CD8-positive, alpha-beta memory T cell (primary cell): Measurements from ENCODE around the gene PLD6. TPM values are rescaled to one million over a fixed set of nuclear protein-coding genes. Genes with fewer than 3 reads are reported as not detected.

Source experiments
- CTCF ChIA-PET: fragments of 350-600 bp; sonication (Branson Sonifier 250); formaldehyde crosslinking; loops from one replicate; lab custom pipeline; 2021; ENCODE audit warnings: antibody characterized with exemption; lab: Charles Lee
- POLR2A ChIA-PET: fragments of 350-600 bp; sonication (Branson Sonifier 250); formaldehyde crosslinking; loops from one replicate; lab custom pipeline; 2021; ENCODE audit warnings: antibody characterized with exemption; lab: Charles Lee
- DNase-seq, 5 donors: peaks; one replicate each; pipeline versions ENCODE4 v3.0.0 to v3.0.0-alpha.2; 2020 to 2022; ENCODE audit warnings: mixed read lengths in 1 of 5
- H3K27ac ChIP-seq: one replicate; pipeline ENCODE4 v1.7.0; 2013; ENCODE audit warnings: low read depth, mild to moderate bottlenecking, low read length, moderate library complexity
- H3K27me3 ChIP-seq: 2 replicates; pipeline ENCODE4 v1.7.0; 2013; ENCODE audit warnings: low read length, mild to moderate bottlenecking; ENCODE audit not compliant: insufficient read depth, poor library complexity, severe bottlenecking
- H3K36me3 ChIP-seq: 2 replicates; pipeline ENCODE4 v1.7.0; 2013; ENCODE audit warnings: mild to moderate bottlenecking, low read length, moderate library complexity; ENCODE audit not compliant: insufficient read depth
- H3K4me1 ChIP-seq: 2 replicates; pipeline ENCODE4 v1.7.0; 2013; ENCODE audit warnings: mild to moderate bottlenecking, low read length, moderate library complexity; ENCODE audit not compliant: insufficient read depth
- H3K4me3 ChIP-seq: 2 replicates; pipeline ENCODE4 v1.7.0; 2013; ENCODE audit warnings: mild to moderate bottlenecking, low read length
- H3K9me3 ChIP-seq: 2 replicates; pipeline ENCODE4 v1.7.0; 2013; ENCODE audit warnings: mild to moderate bottlenecking, low read length
- H3K27ac Mint-ChIP-seq, 8 donors: one replicate each; pipeline ENCODE4 v1.8.0; 2020 to 2021; ENCODE audit warnings: mixed read lengths in 8 of 8, mild to moderate bottlenecking in 6 of 8, inconsistent platforms in 3 of 8, moderate library complexity in 3 of 8
- H3K27me3 Mint-ChIP-seq, 2 donors: one replicate each; pipeline ENCODE4 v1.8.0; 2020 to 2021; ENCODE audit warnings: mixed read lengths in 2 of 2, mild to moderate bottlenecking in 1 of 2, moderate library complexity in 1 of 2
- H3K36me3 Mint-ChIP-seq, 3 donors: one replicate each; pipeline ENCODE4 v1.8.0; 2020 to 2021; ENCODE audit warnings: mixed read lengths in 3 of 3, inconsistent platforms in 1 of 3, mild to moderate bottlenecking in 1 of 3
- H3K4me1 Mint-ChIP-seq, 3 donors: one replicate each; pipeline ENCODE4 v1.8.0; 2020 to 2021; ENCODE audit warnings: mixed read lengths in 3 of 3, inconsistent platforms in 1 of 3, mild to moderate bottlenecking in 1 of 3
- H3K4me3 Mint-ChIP-seq, 7 donors: one replicate each; pipeline ENCODE4 v1.8.0; 2020 to 2021; ENCODE audit warnings: mixed read lengths in 7 of 7, mild to moderate bottlenecking in 6 of 7, moderate library complexity in 4 of 7, inconsistent platforms in 2 of 7
- H3K9me3 Mint-ChIP-seq, 5 donors: one replicate each; pipeline ENCODE4 v1.8.0; 2020 to 2022; ENCODE audit warnings: mixed read lengths in 5 of 5, mild to moderate bottlenecking in 3 of 5, moderate library complexity in 2 of 5, inconsistent platforms in 1 of 5
- polyA plus RNA-seq: library from polyadenylated mRNA; unstranded; fragments of 300-500 nt; fragmentation: Illumina TruSeq; gene quantifications from one replicate; pipeline ENCODE4 v1.2.3, GENCODE V29; 2021
- total RNA-seq, 2 experiments: library from RNA; stranded (reverse); gene quantifications; one replicate each; pipeline ENCODE4 v1.2.3, GENCODE V29; 2021

PLD6 gene
- total and polyA plus RNA-seq, 3 experiments from 2014 or later, result 6.9 to 28.4 (median 26.5) TPM

GRCh38 chr17:17157041-17157440, 49.1 kb downstream of the PLD6 start:
- H3K36me3 Mint-ChIP-seq, result peaks cover 0 to 98% (median 26%) of the 10 kb centered on the region in 3 donors
- H3K27ac Mint-ChIP-seq, result peak overlapping the region in 4 of 8 donors; percentile 17 to 82 (median 59)
- H3K4me3 Mint-ChIP-seq, result no peak overlapping the region
- Histone ChIP-seq H3K4me3 (no peak overlapping the region), H3K36me3 (peaks cover 29% of the 10 kb centered on the region), H3K27me3 (no peaks in the 10 kb centered on the region), H3K9me3 (no peaks in the 10 kb centered on the region), H3K27ac (no peak overlapping the region), H3K4me1 (peaks cover 26% of the 10 kb centered on the region)
- POLR2A ChIA-PET, result no interaction called here
- H3K9me3 Mint-ChIP-seq, result no peaks in the 10 kb centered on the region
- CTCF ChIA-PET, result interaction anchor here (1.7 kb wide), 1 partner anchor 156 kb away, joined by 4 read pairs; no protein-coding TSS in a partner anchor
- H3K27me3 Mint-ChIP-seq, result no peaks in the 10 kb centered on the region
- DNase-seq, result no peak
- peaks cover 21 to 36% (median 27%) of the 10 kb centered on the region in 3 donors for H3K4me1 Mint-ChIP-seq

GRCh38 chr17:17156511-17156910, 49.6 kb downstream of the PLD6 start:
- peak overlapping the region in 4 of 8 donors; percentile 17 to 71 (median 56) for H3K27ac Mint-ChIP-seq

GRCh38 chr17:17156107-17156506, 50.0 kb downstream of the PLD6 start:
- no peaks in the 10 kb centered on the region for H3K27me3 Mint-ChIP-seq
- POLR2A ChIA-PET, result no interaction called here
- DNase-seq, result no peak
- H3K27ac ChIP-seq, result no peak overlapping the region
- CTCF ChIA-PET, result interaction anchor here (0.7 to 1.7 kb wide), 2 partner anchors 11 to 155 kb away, joined by 4 read pairs; no protein-coding TSS in a partner anchor
- H3K4me3 Mint-ChIP-seq, result no peak overlapping the region
- no peaks in the 10 kb centered on the region for H3K27me3 ChIP-seq
- H3K9me3 ChIP-seq, result no peaks in the 10 kb centered on the region
- no peak overlapping the region for H3K4me3 ChIP-seq
- peaks cover 26% of the 10 kb centered on the region for H3K4me1 ChIP-seq
- H3K36me3 ChIP-seq, result peaks cover 32% of the 10 kb centered on the region
- no peaks in the 10 kb centered on the region for H3K9me3 Mint-ChIP-seq
- H3K27ac Mint-ChIP-seq, result peak overlapping the region in 1 of 8 donors; percentile 36
- peaks cover 0 to 97% (median 21%) of the 10 kb centered on the region in 3 donors for H3K36me3 Mint-ChIP-seq
- peaks cover 24 to 36% (median 32%) of the 10 kb centered on the region in 3 donors for H3K4me1 Mint-ChIP-seq

More at GRCh38 chr17:17156511-17156910, 49.6 kb downstream of the PLD6 start:
- Histone ChIP-seq H3K36me3 (peaks cover 30% of the 10 kb centered on the region), H3K9me3 (no peaks in the 10 kb centered on the region), H3K27ac (no peak overlapping the region), H3K4me3 (no peak overlapping the region), H3K4me1 (peaks cover 26% of the 10 kb centered on the region), H3K27me3 (no peaks in the 10 kb centered on the region)
- Mint-ChIP-seq H3K36me3 (peaks cover 0 to 97% (median 22%) of the 10 kb centered on the region in 3 donors), H3K4me3 (no peak overlapping the region), H3K4me1 (peaks cover 23 to 36% (median 30%) of the 10 kb centered on the region in 3 donors), H3K27me3 (no peaks in the 10 kb centered on the region), H3K9me3 (no peaks in the 10 kb centered on the region)
- DNase-seq, result no peak
- CTCF ChIA-PET, result interaction anchor here (1.7 kb wide), 1 partner anchor 156 kb away, joined by 4 read pairs; no protein-coding TSS in a partner anchor
- POLR2A ChIA-PET, result no interaction called here

- Mint-ChIP-seq H3K27ac (peak overlapping the region in 6 of 8 donors; percentile 36 to 91 (median 68)), H3K4me3 (peak overlapping the region in 2 of 7 donors; percentile 31 to 62), H3K27me3 (no peaks in the 10 kb centered on the region), H3K36me3 (peaks cover 0 to 95% (median 21%) of the 10 kb centered on the region in 3 donors), H3K9me3 (no peaks in the 10 kb centered on the region), H3K4me1 (peaks cover 24 to 36% (median 32%) of the 10 kb centered on the region in 3 donors)
- H3K4me1 ChIP-seq, result peaks cover 26% of the 10 kb centered on the region
- H3K4me3 ChIP-seq, result no peak overlapping the region
- no peaks in the 10 kb centered on the region for H3K9me3 ChIP-seq
- no peak for DNase-seq
- ChIA-PET CTCF (interaction anchor here (0.6 to 1.7 kb wide), 3 partner anchors 11 to 767 kb away, joined by 3 to 4 read pairs (median 4); no protein-coding TSS in a partner anchor), POLR2A (no interaction called here)
- no peaks in the 10 kb centered on the region for H3K27me3 ChIP-seq
- H3K36me3 ChIP-seq, result peaks cover 32% of the 10 kb centered on the region
- H3K27ac ChIP-seq, result no peak overlapping the region
Measured at GRCh38 chr17:17155568-17155967, 50.6 kb downstream of the PLD6 start.

- Histone ChIP-seq H3K36me3 (peaks cover 31% of the 10 kb centered on the region), H3K27ac (no peak overlapping the region), H3K4me1 (peaks cover 26% of the 10 kb centered on the region), H3K4me3 (no peak overlapping the region), H3K27me3 (no peaks in the 10 kb centered on the region), H3K9me3 (no peaks in the 10 kb centered on the region)
- ChIA-PET CTCF (interaction anchor here (0.6 kb wide), 1 partner anchor 766 kb away, joined by 3 read pairs; no protein-coding TSS in a partner anchor), POLR2A (no interaction called here)
- H3K27me3 Mint-ChIP-seq, result no peaks in the 10 kb centered on the region
- peak overlapping the region in 6 of 7 donors; percentile 4 to 62 (median 36) for H3K4me3 Mint-ChIP-seq
- peak in 1 of 5 donors; percentile 13 for DNase-seq
- H3K27ac Mint-ChIP-seq, result peak overlapping the region; percentile 5 to 98 (median 86)
- peaks cover 0 to 94% (median 23%) of the 10 kb centered on the region in 3 donors for H3K36me3 Mint-ChIP-seq
- H3K9me3 Mint-ChIP-seq, result no peaks in the 10 kb centered on the region
- peaks cover 26 to 38% (median 32%) of the 10 kb centered on the region in 3 donors for H3K4me1 Mint-ChIP-seq
Measured at GRCh38 chr17:17154981-17155380, 51.2 kb downstream of the PLD6 start.

- Histone ChIP-seq H3K27ac (no peak overlapping the region), H3K4me3 (no peak overlapping the region), H3K27me3 (no peaks in the 10 kb centered on the region), H3K36me3 (peaks cover 35% of the 10 kb centered on the region), H3K9me3 (no peaks in the 10 kb centered on the region), H3K4me1 (peaks cover 26% of the 10 kb centered on the region)
- ChIA-PET CTCF (interaction anchor here (0.7 kb wide), 1 partner anchor 153 kb away, joined by 3 read pairs; no protein-coding TSS in a partner anchor), POLR2A (no interaction called here)
- Mint-ChIP-seq H3K27me3 (no peaks in the 10 kb centered on the region), H3K4me3 (peak overlapping the region in 5 of 7 donors; percentile 4 to 62 (median 33)), H3K4me1 (peaks cover 27 to 40% (median 32%) of the 10 kb centered on the region in 3 donors), H3K9me3 (no peaks in the 10 kb centered on the region), H3K27ac (peak overlapping the region; percentile 5 to 98 (median 86)), H3K36me3 (peaks cover 0 to 94% (median 22%) of the 10 kb centered on the region in 3 donors)
- no peak for DNase-seq
Measured at GRCh38 chr17:17154556-17154955, 51.6 kb downstream of the PLD6 start.

- Histone ChIP-seq H3K4me1 (peaks cover 26% of the 10 kb centered on the region), H3K27me3 (no peaks in the 10 kb centered on the region), H3K9me3 (no peaks in the 10 kb centered on the region), H3K36me3 (peaks cover 35% of the 10 kb centered on the region), H3K27ac (no peak overlapping the region), H3K4me3 (no peak overlapping the region)
- no peak for DNase-seq
- CTCF ChIA-PET, result interaction anchor here (0.7 to 1.3 kb wide), 2 partner anchors 9 to 153 kb away, joined by 3 read pairs; no protein-coding TSS in a partner anchor
- peak overlapping the region in 4 of 7 donors; percentile 23 to 53 (median 48) for H3K4me3 Mint-ChIP-seq
- POLR2A ChIA-PET, result interaction anchor here (1.2 kb wide), 1 partner anchor 29 kb away, joined by 4 read pairs; no protein-coding TSS in a partner anchor
- H3K27ac Mint-ChIP-seq, result peak overlapping the region; percentile 21 to 98 (median 90)
- peaks cover 0 to 89% (median 17%) of the 10 kb centered on the region in 3 donors for H3K36me3 Mint-ChIP-seq
- no peaks in the 10 kb centered on the region for H3K27me3 Mint-ChIP-seq
- H3K9me3 Mint-ChIP-seq, result no peaks in the 10 kb centered on the region
- H3K4me1 Mint-ChIP-seq, result peaks cover 27 to 40% (median 32%) of the 10 kb centered on the region in 3 donors
Measured at GRCh38 chr17:17153709-17154108, 52.4 kb downstream of the PLD6 start.

- POLR2A ChIA-PET, result interaction anchor here (1.2 kb wide), 1 partner anchor 29 kb away, joined by 4 read pairs; no protein-coding TSS in a partner anchor
- Histone ChIP-seq H3K4me3 (no peak overlapping the region), H3K9me3 (no peaks in the 10 kb centered on the region), H3K36me3 (peaks cover 36% of the 10 kb centered on the region), H3K4me1 (peaks cover 26% of the 10 kb centered on the region), H3K27me3 (no peaks in the 10 kb centered on the region), H3K27ac (no peak overlapping the region)
- Mint-ChIP-seq H3K4me3 (peak overlapping the region in 3 of 7 donors; percentile 15 to 65 (median 47)), H3K27me3 (no peaks in the 10 kb centered on the region), H3K9me3 (no peaks in the 10 kb centered on the region), H3K27ac (peak overlapping the region in 5 of 8 donors; percentile 73 to 98 (median 88)), H3K36me3 (peaks cover 0 to 87% (median 17%) of the 10 kb centered on the region in 3 donors), H3K4me1 (peaks cover 27 to 40% (median 32%) of the 10 kb centered on the region in 3 donors)
- CTCF ChIA-PET, result interaction anchor here (1.1 to 1.4 kb wide), 3 partner anchors 9 to 12 kb away, joined by 3 read pairs; no protein-coding TSS in a partner anchor
- DNase-seq, result no peak
Measured at GRCh38 chr17:17153071-17153470, 53.1 kb downstream of the PLD6 start.
